Stomach (tissue), 4 donors: ENCODE data around the gene ATN1.

Experiments used
- CTCF ChIP-seq, 7 experiments: fragments of 450-650 bp in 4 of 7; fragments of 200-600 bp in 3 of 7; sonication (generic) in 3 of 7; IDR thresholded peaks; one replicate each; pipeline ENCODE4 v1.5.1; 2016 to 2019; ENCODE audit warnings: antibody characterized with exemption in 7 of 7, control low read depth in 2 of 7, mild to moderate bottlenecking in 1 of 7
- POLR2AphosphoS5 ChIP-seq, 3 donors: sonication (generic); formaldehyde crosslinking; IDR thresholded peaks; one replicate each; pipeline ENCODE4 v1.6.1; 2016; ENCODE audit warnings: antibody characterized with exemption in 3 of 3

DNA sequence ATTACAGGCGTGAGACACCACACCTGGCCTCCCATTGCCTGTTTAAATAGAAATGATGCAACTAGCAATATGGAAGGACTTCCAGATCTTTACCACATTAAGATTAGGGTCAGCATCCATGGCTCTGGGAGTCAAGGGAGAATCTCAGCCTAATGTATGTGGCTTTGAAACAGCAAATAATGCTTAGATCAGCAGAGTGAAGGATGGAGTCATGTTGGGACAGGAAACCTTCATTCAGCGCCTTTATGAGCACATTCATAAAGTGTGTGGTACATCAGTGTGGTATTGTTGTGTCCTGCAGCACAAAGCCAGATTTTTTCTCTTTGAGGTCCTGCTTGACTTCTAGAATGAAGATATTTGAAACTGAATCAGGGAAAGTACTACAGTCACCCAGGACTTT, 39.4 kb upstream of the ATN1 start:
- TF ChIP-seq POLR2AphosphoS5 (IDR thresholded peaks at IDR 0.05) (no peak), CTCF (IDR thresholded peaks at IDR 0.05) (no peak)
